Tibial nerve (tissue), 4 donors: ENCODE measurements around the gene MGST2.

ENCODE experiments used
- CTCF ChIP-seq, 5 experiments: fragments of 200-600 bp in 3 of 5; fragments of 450-650 bp in 2 of 5; sonication (generic) in 3 of 5; IDR thresholded peaks; one replicate each; pipeline ENCODE4 v1.5.1; 2016 to 2019; ENCODE audit warnings: antibody characterized with exemption in 5 of 5, mild to moderate bottlenecking in 3 of 5, moderate library complexity in 2 of 5
- EP300 ChIP-seq, 2 donors: sonication (generic); formaldehyde crosslinking; IDR thresholded peaks; one replicate each; pipeline ENCODE4 v1.6.1; 2017; ENCODE audit warnings: antibody characterized with exemption in 2 of 2, mild to moderate bottlenecking in 1 of 2
- POLR2A ChIP-seq, 2 donors: fragments of 450-650 bp; IDR thresholded peaks; one replicate each; pipeline ENCODE4 v1.6.1; 2017; ENCODE audit warnings: antibody characterized with exemption in 2 of 2, mild to moderate bottlenecking in 2 of 2, moderate library complexity in 2 of 2

- TF ChIP-seq CTCF (IDR thresholded peaks at IDR 0.05) (peak; percentile 60 to 78 (median 72)), POLR2A (IDR thresholded peaks at IDR 0.05) (no peak), EP300 (IDR thresholded peaks at IDR 0.05) (no peak)
Observed at GRCh38 chr4:139656614-139657486, 8.8 kb upstream of the MGST2 start.
